Panc1 (cell line): ENCODE measurements around the gene NRSN1. TPM values are rescaled to one million over a fixed set of nuclear protein-coding genes. Genes with fewer than 3 reads are reported as not detected.

Experiments
- ATAC-seq: fragments of 200-7000 bp; cut with Tn5 transposase; 2 replicates; pipeline ENCODE4 v1.9.1; 2020; ENCODE audit warnings: mild to moderate bottlenecking, moderate library complexity
- BruUV-seq: library from RNA; stranded (reverse); fragments of 400-500 nt; replicated peaks from 2 replicates; lab custom pipeline; 2021; lab: Mats Ljungman, UMichigan
- CTCF ChIA-PET: fragments of 300-600 bp; sonication (Branson Sonifier 250); formaldehyde crosslinking; loops from one replicate; lab custom pipeline; 2022; ENCODE audit warnings: antibody characterized with exemption; lab: Charles Lee
- POLR2A ChIA-PET: fragments of 300-600 bp; sonication (Branson Sonifier 250); formaldehyde crosslinking; loops from one replicate; lab custom pipeline; 2022; ENCODE audit warnings: antibody characterized with exemption; lab: Charles Lee
- DNase-seq: peaks from one replicate; pipeline ENCODE4 v3.0.0-alpha.2; 2010; ENCODE audit warnings: low read depth, low spot score
- H3K27ac ChIP-seq: 2 replicates; pipeline ENCODE4 v1.5.1; 2011; ENCODE audit warnings: mild to moderate bottlenecking, low read length, inconsistent platforms
- H3K27me3 ChIP-seq: fragments of 200-500 bp; sonication (Bioruptor generic); 2 replicates; pipeline ENCODE4 v1.6.0; 2014; ENCODE audit warnings: low read length, inconsistent platforms; ENCODE audit not compliant: control insufficient read depth, insufficient read depth
- H3K36me3 ChIP-seq: fragments of 200-500 bp; sonication (Bioruptor generic); 2 replicates; pipeline ENCODE4 v1.5.1; 2014; ENCODE audit warnings: inconsistent platforms, mild to moderate bottlenecking, low read length, moderate library complexity; ENCODE audit not compliant: control insufficient read depth, insufficient read depth
- H3K4me1 ChIP-seq: 2 replicates; pipeline ENCODE4 v1.5.1; 2011; ENCODE audit warnings: inconsistent platforms, mild to moderate bottlenecking, low read length, moderate library complexity; ENCODE audit not compliant: control insufficient read depth, insufficient read depth
- H3K4me3 ChIP-seq, 2 experiments: 2 replicates each; pipeline ENCODE4 v1.5.1; 2011 to 2012; ENCODE audit warnings: low read depth in 2 of 2, low read length in 2 of 2, mild to moderate bottlenecking in 2 of 2, inconsistent platforms in 1 of 2, moderate library complexity in 1 of 2
- H3K9me3 ChIP-seq: fragments of 200-500 bp; sonication (Bioruptor generic); 2 replicates; pipeline ENCODE4 v1.5.1; 2014; ENCODE audit warnings: low read depth, mild to moderate bottlenecking, inconsistent platforms, low read length, moderate library complexity; ENCODE audit not compliant: control insufficient read depth, insufficient read depth
- CTCF ChIP-seq: fragments of 450-650 bp; IDR thresholded peaks from 2 replicates; pipeline ENCODE4 v1.5.1; 2017; ENCODE audit warnings: mild to moderate bottlenecking
- POLR2AphosphoS5 ChIP-seq: IDR thresholded peaks from 2 replicates; pipeline ENCODE4 v1.6.1; 2012; ENCODE audit warnings: mild to moderate bottlenecking, low read depth, low read length, moderate library complexity
- REST ChIP-seq, 2 experiments: IDR thresholded peaks; 2 replicates each; pipeline ENCODE4 v1.6.1; 2011 to 2012; ENCODE audit warnings: low read depth in 2 of 2, control low read depth in 1 of 2, low read length in 1 of 2, mild to moderate bottlenecking in 1 of 2, moderate library complexity in 1 of 2; ENCODE audit not compliant: insufficient read depth in 1 of 2
- SIN3A ChIP-seq: IDR thresholded peaks from 2 replicates; pipeline ENCODE4 v1.6.1; 2012; ENCODE audit warnings: low read depth, mild to moderate bottlenecking, low read length, moderate library complexity, borderline replicate concordance; ENCODE audit not compliant: insufficient read depth
- TCF7L2 ChIP-seq: IDR thresholded peaks from 2 replicates; pipeline ENCODE4 v1.6.1; 2011; ENCODE audit warnings: mild to moderate bottlenecking, low read depth, low read length, inconsistent platforms
- in situ Hi-C: cut with HindIII; loops from 2 replicates; pipeline ENCODE4 v1.10.0; 2016; ENCODE audit warnings: low sequenced_read_pairs, low pct_unique_long_range_greater_than_20kb
- intact Hi-C: fragments of 100-400 bp; cut with micrococcal nuclease; formaldehyde crosslinking; loops from one replicate; pipeline ENCODE4 v1.10.0; 2022; ENCODE audit not compliant: unreplicated experiment
- total RNA-seq: library from RNA; stranded (reverse); gene quantifications from one replicate; pipeline ENCODE4 v1.2.1, GENCODE V29; 2021; ENCODE audit not compliant: unreplicated experiment

Gene NRSN1
- total RNA-seq, 1 experiment from 2014 or later = not detected

- no peaks in the 10 kb centered on the region; the same call in 1 of the 2 replicates for H3K27me3 ChIP-seq
- ATAC-seq (no peak), DNase-seq (no peak)
- BruUV-seq = no TSS peak
- H3K36me3 ChIP-seq = no peaks in the 10 kb centered on the region
- TF ChIP-seq CTCF (no peak), SIN3A (no peak), TCF7L2 (no peak), REST (IDR thresholded peaks at IDR 0.05; ENCODE audit: insufficient read depth in 1 of 2, low read depth in 2 of 2, low read length in 1 of 2) (no peak), POLR2AphosphoS5 (no peak)
- intact Hi-C loops (no loop called here), in situ Hi-C loops (no loop called here)
- no peaks in the 10 kb centered on the region for H3K4me1 ChIP-seq
- H3K4me3 ChIP-seq = no peak overlapping the region
- CTCF ChIA-PET = no interaction called here
- H3K27ac ChIP-seq = no peak overlapping the region
- POLR2A ChIA-PET = no interaction called here
- no peaks in the 10 kb centered on the region for H3K9me3 ChIP-seq
Observed at GRCh38 chr6:24187965-24188577, 62.1 kb downstream of the NRSN1 start.

GRCh38 chr6:24188578-24189080 is 62.6 kb downstream of the NRSN1 start:
- Histone ChIP-seq H3K9me3 (no peaks in the 10 kb centered on the region), H3K27ac (no peak overlapping the region), H3K4me1 (no peaks in the 10 kb centered on the region), H3K4me3 (no peak overlapping the region), H3K36me3 (no peaks in the 10 kb centered on the region), H3K27me3 (no peaks in the 10 kb centered on the region; the same call in 1 of the 2 replicates)
- no TSS peak for BruUV-seq
- TF ChIP-seq CTCF = no peak
- TF ChIP-seq REST (IDR thresholded peaks at IDR 0.05; ENCODE audit: insufficient read depth in 1 of 2, low read depth in 2 of 2, low read length in 1 of 2) = no peak
- no peak for TF ChIP-seq POLR2AphosphoS5
- TF ChIP-seq SIN3A = no peak
- TF ChIP-seq TCF7L2 = no peak
- in situ Hi-C loops (no loop called here), intact Hi-C loops (no loop called here)
- ChIA-PET CTCF (no interaction called here), POLR2A (interaction anchor here (0.5 kb wide), 1 partner anchor 428 kb away, joined by 3 read pairs; no protein-coding TSS in a partner anchor)
- ATAC-seq (no peak), DNase-seq (no peak)
